ENCODE results near the gene PAGR1. TPM values are rescaled to one million over a fixed set of nuclear protein-coding genes. Genes with fewer than 3 reads are reported as not detected.
A peak's percentile ranks its signal among the peaks of the same experiment; 100 is the strongest.

Gene PAGR1
- total and polyA plus RNA-seq, 9 of the 15 experiments (the other 6 are each of a cell fraction or from before 2014, with no cell fraction given): 1.4 to 58.2 (median 16.8) TPM

GRCh38 chr16:29790183-29790948, 25.6 kb upstream of the PAGR1 start, which contains the start of gene KIF22 (continued):
- TF ChIP-seq ZMIZ1 (IDR thresholded peaks at IDR 0.05; ENCODE audit: low read depth in 2 of 2, low read length in 2 of 2) (peak in 1 of 2 experiments; percentile 46; a peak in 1 of 4 replicates), CXXC5 (CRISPR knock-in tag; IDR thresholded peaks at IDR 0.05) (peak; percentile 98), HDAC2 (IDR thresholded peaks at IDR 0.05) (no peak; the same call in 1 of the 2 replicates), POLR2G (IDR thresholded peaks at IDR 0.05; ENCODE audit: low read depth, low read length) (peak; percentile 99), CTCF (IDR thresholded peaks at IDR 0.05 in 2 of 3, conservative IDR thresholded peaks at IDR 0.05 in 1 of 3; ENCODE audit: insufficient read depth in 2 of 3, low read depth in 1 of 3, low read length in 3 of 3) (peak; percentile 84 to 92 (median 88)), HDAC1 (IDR thresholded peaks at IDR 0.05) (peak in 1 of 2 experiments; percentile 89; a peak in 2 of 4 replicates), RB1 (IDR thresholded peaks at IDR 0.05; ENCODE audit: low read depth) (peak; percentile 79; the same call in 1 of the 2 replicates), SRF (CRISPR knock-in tag; IDR thresholded peaks at IDR 0.05) (no peak), BHLHE40 (IDR thresholded peaks at IDR 0.05; ENCODE audit: low read length) (no peak; the same call in 1 of the 2 replicates), ZNF175 (CRISPR knock-in tag; IDR thresholded peaks at IDR 0.05; ENCODE audit: low read depth) (no peak), HMGXB4 (CRISPR knock-in tag; IDR thresholded peaks at IDR 0.05) (no peak; the same call in 1 of the 2 replicates), HDAC3 (IDR thresholded peaks at IDR 0.05; ENCODE audit: borderline replicate concordance, partially characterized antibody) (no peak), HNRNPUL1 (IDR thresholded peaks at IDR 0.05; ENCODE audit: low read length) (no peak)

Data from K562 (cell line).